Prostate gland (tissue), 2 donors: ENCODE data around the gene EPN3.

ENCODE experiments used
- POLR2AphosphoS5 ChIP-seq: sonication (generic); formaldehyde crosslinking; IDR thresholded peaks from one replicate; pipeline ENCODE4 v1.6.1; 2017; ENCODE audit warnings: antibody characterized with exemption
- TF ChIP-seq, protein P1 (sequence below), 4 experiments: fragments of 200-600 bp in 2 of 4; fragments of 450-650 bp in 2 of 4; sonication (generic) in 2 of 4; IDR thresholded peaks; 1 replicate in 3 of 4; 2 replicates in 1 of 4; pipeline ENCODE4 v1.5.1; 2016 to 2019; ENCODE audit warnings: antibody characterized with exemption in 4 of 4, mild to moderate bottlenecking in 2 of 4, moderate library complexity in 2 of 4

DNA sequence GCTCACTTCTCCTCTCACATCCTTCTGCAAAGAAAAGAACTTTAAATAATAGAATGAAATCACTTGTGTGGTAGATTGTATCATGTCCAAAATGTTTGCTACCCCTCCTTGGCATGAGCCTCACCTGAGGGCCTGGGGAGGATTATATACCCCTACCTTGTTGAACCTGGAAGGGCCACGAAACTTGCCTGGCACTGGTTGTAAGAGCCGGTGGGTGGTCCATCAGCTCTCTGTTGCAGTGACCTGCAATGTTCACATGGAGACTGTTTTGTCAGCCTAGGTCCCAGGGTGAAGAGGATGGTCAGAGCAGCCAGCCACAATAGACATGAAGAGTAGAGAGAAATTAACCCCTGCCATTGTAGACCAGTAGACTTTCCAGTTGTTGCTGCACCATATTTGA, 43.7 kb upstream of the EPN3 start:
- TF ChIP-seq, protein P1, sequence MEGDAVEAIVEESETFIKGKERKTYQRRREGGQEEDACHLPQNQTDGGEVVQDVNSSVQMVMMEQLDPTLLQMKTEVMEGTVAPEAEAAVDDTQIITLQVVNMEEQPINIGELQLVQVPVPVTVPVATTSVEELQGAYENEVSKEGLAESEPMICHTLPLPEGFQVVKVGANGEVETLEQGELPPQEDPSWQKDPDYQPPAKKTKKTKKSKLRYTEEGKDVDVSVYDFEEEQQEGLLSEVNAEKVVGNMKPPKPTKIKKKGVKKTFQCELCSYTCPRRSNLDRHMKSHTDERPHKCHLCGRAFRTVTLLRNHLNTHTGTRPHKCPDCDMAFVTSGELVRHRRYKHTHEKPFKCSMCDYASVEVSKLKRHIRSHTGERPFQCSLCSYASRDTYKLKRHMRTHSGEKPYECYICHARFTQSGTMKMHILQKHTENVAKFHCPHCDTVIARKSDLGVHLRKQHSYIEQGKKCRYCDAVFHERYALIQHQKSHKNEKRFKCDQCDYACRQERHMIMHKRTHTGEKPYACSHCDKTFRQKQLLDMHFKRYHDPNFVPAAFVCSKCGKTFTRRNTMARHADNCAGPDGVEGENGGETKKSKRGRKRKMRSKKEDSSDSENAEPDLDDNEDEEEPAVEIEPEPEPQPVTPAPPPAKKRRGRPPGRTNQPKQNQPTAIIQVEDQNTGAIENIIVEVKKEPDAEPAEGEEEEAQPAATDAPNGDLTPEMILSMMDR (IDR thresholded peaks at IDR 0.05): no peak
- TF ChIP-seq POLR2AphosphoS5: no peak
